SKM-1 treated with dmso at 0.1 percent for 144 hours (cell line): ENCODE results near the gene MYBPHL.
A peak's percentile ranks its signal among the peaks of the same experiment; 100 is the strongest.

Experiments
- DNase-seq: peaks from one replicate; lab custom pipeline; 2025; ENCODE audit not compliant: unreplicated experiment; lab: John Stamatoyannopoulos, UW

The MYBPHL gene

GRCh38 chr1:109281680-109282496, 24.9 kb downstream of the MYBPHL start:
- peak; percentile 46 for DNase-seq

- no peak for DNase-seq
Measured at GRCh38 chr1:109280862-109281261, 25.9 kb downstream of the MYBPHL start.

GRCh38 chr1:109279615-109280278, 27.1 kb downstream of the MYBPHL start:
- DNase-seq, result no peak

- DNase-seq, result peak; percentile 39
Measured at GRCh38 chr1:109277434-109278204, 29.2 kb downstream of the MYBPHL start.

- no peak for DNase-seq
Measured at GRCh38 chr1:109275706-109276345, 31.0 kb downstream of the MYBPHL start.

GRCh38 chr1:109274533-109275476, 32.0 kb downstream of the MYBPHL start:
- DNase-seq, result no peak

- DNase-seq, result no peak
Measured at GRCh38 chr1:109273570-109274288, 33.1 kb downstream of the MYBPHL start.

- no peak for DNase-seq
Measured at GRCh38 chr1:109272831-109273547, 33.8 kb downstream of the MYBPHL start.

- no peak for DNase-seq
Measured at GRCh38 chr1:109272021-109272799, 34.6 kb downstream of the MYBPHL start.

- no peak for DNase-seq
Measured at GRCh38 chr1:109271458-109271857, 35.4 kb downstream of the MYBPHL start.

- no peak for DNase-seq
Measured at GRCh38 chr1:109270623-109271317, 36.0 kb downstream of the MYBPHL start.

GRCh38 chr1:109269981-109270622, 36.7 kb downstream of the MYBPHL start:
- DNase-seq, result no peak

- no peak for DNase-seq
Measured at GRCh38 chr1:109269212-109269980, 37.4 kb downstream of the MYBPHL start.

GRCh38 chr1:109268431-109269211, 38.2 kb downstream of the MYBPHL start:
- DNase-seq, result no peak

GRCh38 chr1:109267743-109268300, 39.0 kb downstream of the MYBPHL start:
- no peak for DNase-seq
